Measurements from ENCODE around the gene GPR25. TPM values are rescaled to one million over a fixed set of nuclear protein-coding genes. Genes with fewer than 3 reads are reported as not detected.

Gene GPR25
- total RNA-seq, 1 experiment from 2014 or later, result not detected

DNA sequence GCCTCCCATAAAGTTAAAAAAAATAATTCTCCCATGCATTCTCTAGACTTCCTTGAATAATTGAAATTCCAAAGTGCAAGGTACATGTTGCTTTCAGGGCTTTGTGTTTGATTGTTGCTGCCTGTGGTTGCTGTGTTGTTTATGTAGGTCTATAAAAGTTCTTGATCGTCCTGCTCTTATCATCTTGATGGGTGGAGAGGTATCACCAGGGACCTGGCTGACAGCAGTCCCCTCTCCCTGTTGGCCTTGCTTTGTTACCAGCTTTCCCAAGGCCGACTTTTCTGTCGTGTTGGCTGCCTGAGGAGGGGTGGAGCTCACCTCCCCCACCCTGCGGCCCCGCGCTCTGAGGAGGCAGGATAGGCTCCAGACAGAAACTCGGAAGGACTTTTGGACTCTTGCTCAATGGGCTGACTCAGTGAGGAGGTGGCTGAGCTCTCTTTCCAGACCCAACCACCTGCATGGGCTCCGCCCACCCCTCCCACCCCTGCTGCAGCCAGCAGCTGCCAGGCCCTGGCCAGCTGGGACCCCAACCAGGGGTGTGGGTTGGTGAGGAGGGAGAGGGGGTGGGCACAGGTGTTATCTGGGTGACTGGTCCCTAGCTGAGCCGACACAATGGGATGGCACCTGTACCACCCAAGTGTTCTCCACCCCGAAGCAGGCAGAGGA lies 23.9 kb downstream of the GPR25 start:
- Histone ChIP-seq H3K4me1 (ENCODE audit: control insufficient read depth in 1 of 2, insufficient read depth in 2 of 2, low read length in 2 of 2) (peaks cover 44 to 61% of the 10 kb centered on the region in 2 experiments), H3K79me2 (ENCODE audit: insufficient read depth, low read length) (no peaks in the 10 kb centered on the region; the same call in 1 of the 2 replicates), H3K36me3 (ENCODE audit: control insufficient read depth in 1 of 2, insufficient read depth in 2 of 2, low read length in 2 of 2) (peaks cover 0 to 3% of the 10 kb centered on the region in 2 experiments; a peak in 1 of 4 replicates), H3K27ac (ENCODE audit: low read depth, low read length) (peak overlapping the region; percentile 40; the same call in 1 of the 2 replicates), H3K9me2 (ENCODE audit: insufficient read depth) (no peaks in the 10 kb centered on the region), H3K9me3 (ENCODE audit: control insufficient read depth in 1 of 2, insufficient read depth in 1 of 2, low read depth in 1 of 2, low read length in 2 of 2) (no peaks in the 10 kb centered on the region), H3K9ac (ENCODE audit: low read length) (peak overlapping the region; percentile 43; the same call in 1 of the 2 replicates), H2AFZ (ENCODE audit: low read depth, low read length, poor library complexity, severe bottlenecking) (no peak overlapping the region), H4K20me1 (ENCODE audit: insufficient read depth) (no peaks in the 10 kb centered on the region), H3K27me3 (ENCODE audit: insufficient read depth, low read length) (no peaks in the 10 kb centered on the region), H3K4me3 (replicated peaks in 1 of 2; ENCODE audit: low read depth in 1 of 2, low read length in 2 of 2) (peak overlapping the region; percentile 15 to 63), H3K4me2 (ENCODE audit: low read length) (peak overlapping the region; percentile 97)
- CTCF ChIA-PET, result interaction anchor here (0.7 to 0.8 kb wide), 2 partner anchors 337 to 539 kb away, joined by 3 to 4 read pairs; no protein-coding TSS in a partner anchor
- ATAC-seq, result peak; percentile 69
- BruUV-seq (replicated peaks), result no TSS peak
- RAD21 ChIA-PET (ENCODE audit: low non-redundant PET in 1 of 2, low total read pairs in 2 of 2, uncharacterized antibody in 2 of 2, unreplicated experiment in 2 of 2), result no interaction called here
- DNase-seq (ENCODE audit: low read depth, low spot score), result peak; percentile 54
- POLR2A ChIA-PET, result interaction anchor here (1.4 kb wide), 1 partner anchor 29 kb away, joined by 5 read pairs; no protein-coding TSS in a partner anchor
- intact Hi-C loops (cut with micrococcal nuclease), result no loop called here
- TF ChIP-seq SIN3A (IDR thresholded peaks at IDR 0.05; ENCODE audit: low read depth), result no peak
- TF ChIP-seq POLR2AphosphoS5 (IDR thresholded peaks at IDR 0.05; ENCODE audit: low read depth, low read length), result peak; percentile 52

DNA sequence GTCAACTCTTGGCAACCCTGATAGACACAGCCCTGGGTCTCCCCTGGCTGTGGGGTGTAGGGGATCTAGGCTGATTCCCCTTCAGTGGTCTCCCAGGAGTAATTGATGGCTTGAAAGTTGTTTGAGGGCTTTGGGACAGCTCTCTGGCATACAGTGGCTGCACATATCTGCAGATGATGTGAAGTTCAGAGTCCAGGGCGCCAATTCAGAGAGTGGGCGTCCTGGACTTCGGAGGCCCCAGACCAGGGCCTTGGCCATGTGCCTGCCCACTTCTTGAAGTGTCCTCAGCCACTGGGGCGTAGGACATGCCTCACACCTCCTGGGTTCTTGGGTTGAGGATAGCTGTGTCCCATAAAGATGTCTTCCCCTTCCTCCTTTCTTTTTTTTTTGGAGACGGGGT lies 24.5 kb downstream of the GPR25 start:
- no TSS peak for BruUV-seq (replicated peaks)
- no peaks in the 10 kb centered on the region for H3K27me3 ChIP-seq (ENCODE audit: insufficient read depth, low read length)
- H3K79me2 ChIP-seq (ENCODE audit: insufficient read depth, low read length), result no peaks in the 10 kb centered on the region; the same call in 1 of the 2 replicates
- H3K36me3 ChIP-seq (ENCODE audit: control insufficient read depth in 1 of 2, insufficient read depth in 2 of 2, low read length in 2 of 2), result peaks cover 0 to 6% of the 10 kb centered on the region in 2 experiments; a peak in 2 of 4 replicates
- H3K4me1 ChIP-seq (ENCODE audit: control insufficient read depth in 1 of 2, insufficient read depth in 2 of 2, low read length in 2 of 2), result peaks cover 41 to 55% of the 10 kb centered on the region in 2 experiments
- no peak for ATAC-seq
- TF ChIP-seq SRF (IDR thresholded peaks at IDR 0.05; ENCODE audit: low read depth) (no peak), FOSL1 (IDR thresholded peaks at IDR 0.05; ENCODE audit: low read depth) (no peak), CBX3 (IDR thresholded peaks at IDR 0.05; ENCODE audit: low read depth) (no peak), EGR1 (IDR thresholded peaks at IDR 0.05; ENCODE audit: low read depth) (no peak), JUND (IDR thresholded peaks at IDR 0.05) (no peak), EZH2phosphoT487 (IDR thresholded peaks at IDR 0.05; ENCODE audit: borderline replicate concordance) (no peak)
- TF ChIP-seq, protein P1, sequence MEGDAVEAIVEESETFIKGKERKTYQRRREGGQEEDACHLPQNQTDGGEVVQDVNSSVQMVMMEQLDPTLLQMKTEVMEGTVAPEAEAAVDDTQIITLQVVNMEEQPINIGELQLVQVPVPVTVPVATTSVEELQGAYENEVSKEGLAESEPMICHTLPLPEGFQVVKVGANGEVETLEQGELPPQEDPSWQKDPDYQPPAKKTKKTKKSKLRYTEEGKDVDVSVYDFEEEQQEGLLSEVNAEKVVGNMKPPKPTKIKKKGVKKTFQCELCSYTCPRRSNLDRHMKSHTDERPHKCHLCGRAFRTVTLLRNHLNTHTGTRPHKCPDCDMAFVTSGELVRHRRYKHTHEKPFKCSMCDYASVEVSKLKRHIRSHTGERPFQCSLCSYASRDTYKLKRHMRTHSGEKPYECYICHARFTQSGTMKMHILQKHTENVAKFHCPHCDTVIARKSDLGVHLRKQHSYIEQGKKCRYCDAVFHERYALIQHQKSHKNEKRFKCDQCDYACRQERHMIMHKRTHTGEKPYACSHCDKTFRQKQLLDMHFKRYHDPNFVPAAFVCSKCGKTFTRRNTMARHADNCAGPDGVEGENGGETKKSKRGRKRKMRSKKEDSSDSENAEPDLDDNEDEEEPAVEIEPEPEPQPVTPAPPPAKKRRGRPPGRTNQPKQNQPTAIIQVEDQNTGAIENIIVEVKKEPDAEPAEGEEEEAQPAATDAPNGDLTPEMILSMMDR (IDR thresholded peaks at IDR 0.05 in 2 of 3, conservative IDR thresholded peaks at IDR 0.05 in 1 of 3; ENCODE audit: borderline replicate concordance in 1 of 3, insufficient read depth in 1 of 3, low read depth in 2 of 3, low read length in 2 of 3), result no peak
- no peaks in the 10 kb centered on the region for H3K9me2 ChIP-seq (ENCODE audit: insufficient read depth)
- ChIA-PET RAD21 (ENCODE audit: low non-redundant PET in 1 of 2, low total read pairs in 2 of 2, uncharacterized antibody in 2 of 2, unreplicated experiment in 2 of 2) (no interaction called here), POLR2A (interaction anchor here (1.4 kb wide), 1 partner anchor 29 kb away, joined by 5 read pairs; no protein-coding TSS in a partner anchor), CTCF (interaction anchor here (0.7 kb wide), 1 partner anchor 538 kb away, joined by 3 read pairs; no protein-coding TSS in a partner anchor)
- no peak for DNase-seq (ENCODE audit: low read depth, low spot score)
- H4K20me1 ChIP-seq (ENCODE audit: insufficient read depth), result no peaks in the 10 kb centered on the region
- H3K4me3 ChIP-seq (replicated peaks in 1 of 2; ENCODE audit: low read depth in 1 of 2, low read length in 2 of 2), result peak overlapping the region in 1 of 2 experiments; percentile 63; a peak in 1 of 4 replicates
- no peaks in the 10 kb centered on the region for H3K9me3 ChIP-seq (ENCODE audit: control insufficient read depth in 1 of 2, insufficient read depth in 1 of 2, low read depth in 1 of 2, low read length in 2 of 2)
- peak overlapping the region; percentile 97 for H3K4me2 ChIP-seq (ENCODE audit: low read length)
- H3K9ac ChIP-seq (ENCODE audit: low read length), result no peak overlapping the region
- intact Hi-C loops (cut with micrococcal nuclease), result no loop called here
- no peak overlapping the region for H3K27ac ChIP-seq (ENCODE audit: low read depth, low read length)
- no peak overlapping the region for H2AFZ ChIP-seq (ENCODE audit: low read depth, low read length, poor library complexity, severe bottlenecking)

Measured in HCT116 (cell line).